HepG2 (cell line): ENCODE data around the gene RNPEPL1. TPM values are rescaled to one million over a fixed set of nuclear protein-coding genes. Genes with fewer than 3 reads are reported as not detected.

Experiments used
- HMGXB4 ChIP-seq, 2 experiments: sonication (generic) in 1 of 2; formaldehyde crosslinking in 1 of 2; IDR thresholded peaks; 2 replicates each; pipeline versions ENCODE4 v1.4.0 to v1.6.1; 2018 to 2020; ENCODE audit warnings: missing genetic modification reagents in 2 of 2, borderline replicate concordance in 1 of 2, low read depth in 1 of 2, mild to moderate bottlenecking in 1 of 2, missing biosample characterization in 1 of 2
- ISX ChIP-seq: sonication (generic); formaldehyde crosslinking; conservative IDR thresholded peaks from 2 replicates; pipeline ENCODE4 v1.5.0; 2020; ENCODE audit warnings: missing genetic modification reagents
- NFIB ChIP-seq: sonication (generic); formaldehyde crosslinking; IDR thresholded peaks from 2 replicates; pipeline ENCODE4 v1.9.0; 2021; ENCODE audit warnings: missing genetic modification reagents, mild to moderate bottlenecking, borderline replicate concordance
- RBAK ChIP-seq: sonication (generic); formaldehyde crosslinking; IDR thresholded peaks from 2 replicates; pipeline ENCODE4 v1.5.1; 2020; ENCODE audit warnings: mild to moderate bottlenecking, missing genetic modification reagents
- SAP130 ChIP-seq: IDR thresholded peaks from 2 replicates; pipeline ENCODE4 v1.6.1; 2016; ENCODE audit warnings: low read depth
- SUZ12 ChIP-seq: fragments of 150-350 bp; IDR thresholded peaks from 2 replicates; pipeline ENCODE4 v1.6.1; 2014; ENCODE audit warnings: low read depth, low read length
- TBL1XR1 ChIP-seq: fragments of 150-350 bp; IDR thresholded peaks from 2 replicates; pipeline ENCODE4 v1.6.1; 2014; ENCODE audit warnings: borderline replicate concordance, low read length; ENCODE audit not compliant: partially characterized antibody
- ZBTB43 ChIP-seq: sonication (generic); formaldehyde crosslinking; conservative IDR thresholded peaks from 2 replicates; pipeline ENCODE4 v1.4.0; 2020; ENCODE audit warnings: missing genetic modification reagents
- ZC3H4 ChIP-seq: sonication (generic); formaldehyde crosslinking; IDR thresholded peaks from 2 replicates; pipeline ENCODE4 v1.4.0; 2020; ENCODE audit warnings: missing genetic modification reagents, borderline replicate concordance
- ZFP36L1 ChIP-seq: sonication (generic); formaldehyde crosslinking; IDR thresholded peaks from 2 replicates; pipeline ENCODE4 v1.8.0; 2022; ENCODE audit warnings: mild to moderate bottlenecking, missing genetic modification reagents, moderate library complexity
- ZNF142 ChIP-seq: sonication (generic); formaldehyde crosslinking; IDR thresholded peaks from 2 replicates; pipeline ENCODE4 v1.4.0; 2020; ENCODE audit warnings: missing genetic modification reagents
- ZNF24 ChIP-seq: fragments of 450-650 bp; IDR thresholded peaks from 2 replicates; pipeline ENCODE4 v1.6.1; 2017; ENCODE audit warnings: antibody characterized with exemption, mild to moderate bottlenecking
- ZNF275 ChIP-seq: sonication (generic); formaldehyde crosslinking; IDR thresholded peaks from 2 replicates; pipeline ENCODE4 v1.8.0; 2022; ENCODE audit warnings: missing genetic modification reagents, mild to moderate bottlenecking, inconsistent platforms, borderline replicate concordance
- ZNF574 ChIP-seq: sonication (generic); formaldehyde crosslinking; IDR thresholded peaks from 2 replicates; pipeline ENCODE4 v1.4.0; 2020; ENCODE audit warnings: missing genetic modification reagents
- polyA plus RNA-seq, 8 experiments: library from polyadenylated mRNA; depleted of rRNA in 3 of 8; stranded (reverse) in 7 of 8; unstranded in 1 of 8; fragments of >200 nt; fragmentation: Illumina TruSeq in 4 of 8; extraction: Trizol in 4 of 8; gene quantifications; 2 replicates each; pipeline versions ENCODE4 v1.2.1 to v1.2.3, GENCODE V29; 2011 to 2016; ENCODE audit warnings: low read depth in 4 of 8, missing spikeins in 1 of 8, mixed read lengths in 1 of 8; ENCODE audit not compliant: insufficient read depth in 1 of 8
- total RNA-seq, 5 experiments: library from RNA; depleted of rRNA; stranded (reverse); fragments of >200 nt; fragmentation: Illumina TruSeq; extraction: Trizol; gene quantifications; 2 replicates each; pipeline ENCODE4 v1.2.3, GENCODE V29; 2016; ENCODE audit warnings: low read depth in 1 of 5

RNPEPL1 gene
- total and polyA plus RNA-seq, 2 of the 13 experiments (the other 11 are each of a cell fraction or from before 2014, with no cell fraction given): 13.0 to 18.0 TPM

GRCh38 chr2:240566203-240567136 is 1.8 kb upstream of the RNPEPL1 start (continued):
- peak; percentile 15; the same call in 1 of the 2 replicates for TF ChIP-seq ZNF142
- peak; percentile 61; the same call in 1 of the 2 replicates for TF ChIP-seq ZNF275 (CRISPR knock-in tag)
- TF ChIP-seq ZFP36L1: no peak
- TF ChIP-seq RBAK: no peak
- no peak for TF ChIP-seq ZC3H4 (CRISPR knock-in tag)
- TF ChIP-seq ZBTB43 (CRISPR knock-in tag): no peak
- TF ChIP-seq ISX: no peak
- TF ChIP-seq HMGXB4 (CRISPR knock-in tag; IDR thresholded peaks at IDR 0.05; ENCODE audit: borderline replicate concordance in 1 of 2, low read depth in 1 of 2): peak; percentile 46 to 53; a peak in 3 of 4 replicates
- TF ChIP-seq ZNF574 (CRISPR knock-in tag): peak; percentile 26
- TF ChIP-seq SUZ12: 0 out of 2 replicates have a peak, but pooled peaks have one; percentile 11
- no peak for TF ChIP-seq TBL1XR1
- TF ChIP-seq ZNF24: no peak
- TF ChIP-seq NFIB (CRISPR knock-in tag): no peak
- peak; percentile 86 for TF ChIP-seq SAP130 (CRISPR knock-in tag)
